Measurements from ENCODE around the gene GLDN.
A peak's percentile ranks its signal among the peaks of the same experiment; 100 is the strongest.
"Not testable (repeated sequence)": the region's sequence is repeated elsewhere in the genome, so short reads cannot be mapped to it uniquely, and the experiment has no call there.

GLDN gene

DNA sequence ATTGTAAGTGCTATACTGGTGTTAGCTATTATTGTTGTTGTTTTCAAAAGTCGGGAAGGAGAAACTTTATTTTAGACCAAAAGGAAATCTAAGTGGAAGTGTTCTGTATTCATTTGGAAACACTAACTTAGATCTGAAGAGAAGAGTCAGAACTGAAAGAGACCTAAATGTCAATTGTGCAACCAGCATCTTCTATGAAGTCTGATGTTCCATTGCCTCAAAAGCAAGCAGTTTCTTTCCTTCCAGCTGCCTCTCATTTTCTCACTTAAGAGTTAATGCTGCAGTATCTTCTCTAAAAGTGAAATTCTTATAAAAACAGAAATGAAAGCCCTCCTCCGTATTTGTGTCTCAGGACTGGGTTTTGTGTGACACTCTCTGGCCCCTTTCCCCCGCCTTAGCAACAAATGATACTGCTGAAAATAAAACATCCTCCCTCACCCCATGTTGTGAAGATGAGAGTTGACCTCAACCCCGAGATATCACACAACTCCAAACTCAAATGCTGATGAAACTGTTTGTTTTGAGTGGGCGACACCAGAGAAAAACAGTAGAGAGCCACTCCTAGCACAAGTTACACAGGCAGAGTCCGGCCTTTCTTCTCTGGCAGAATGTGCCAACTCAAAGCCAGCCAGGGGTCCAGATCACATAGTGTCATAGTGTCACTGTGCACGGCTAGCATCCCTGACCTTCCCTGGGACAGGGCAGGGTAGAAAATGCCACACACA is 48.9 kb downstream of the GLDN start:
- DNase-seq, result peak; percentile 48

GRCh38 chr15:51390966-51391422 is 49.5 kb downstream of the GLDN start:
- no peak for DNase-seq

- no peak for DNase-seq
Observed at GRCh38 chr15:51396921-51397320, 55.5 kb downstream of the GLDN start.

- DNase-seq, result no peak
Observed at GRCh38 chr15:51398626-51399025, 57.2 kb downstream of the GLDN start.

- peak; percentile 34 for DNase-seq
Observed at GRCh38 chr15:51401051-51401780, 59.8 kb downstream of the GLDN start.

DNA sequence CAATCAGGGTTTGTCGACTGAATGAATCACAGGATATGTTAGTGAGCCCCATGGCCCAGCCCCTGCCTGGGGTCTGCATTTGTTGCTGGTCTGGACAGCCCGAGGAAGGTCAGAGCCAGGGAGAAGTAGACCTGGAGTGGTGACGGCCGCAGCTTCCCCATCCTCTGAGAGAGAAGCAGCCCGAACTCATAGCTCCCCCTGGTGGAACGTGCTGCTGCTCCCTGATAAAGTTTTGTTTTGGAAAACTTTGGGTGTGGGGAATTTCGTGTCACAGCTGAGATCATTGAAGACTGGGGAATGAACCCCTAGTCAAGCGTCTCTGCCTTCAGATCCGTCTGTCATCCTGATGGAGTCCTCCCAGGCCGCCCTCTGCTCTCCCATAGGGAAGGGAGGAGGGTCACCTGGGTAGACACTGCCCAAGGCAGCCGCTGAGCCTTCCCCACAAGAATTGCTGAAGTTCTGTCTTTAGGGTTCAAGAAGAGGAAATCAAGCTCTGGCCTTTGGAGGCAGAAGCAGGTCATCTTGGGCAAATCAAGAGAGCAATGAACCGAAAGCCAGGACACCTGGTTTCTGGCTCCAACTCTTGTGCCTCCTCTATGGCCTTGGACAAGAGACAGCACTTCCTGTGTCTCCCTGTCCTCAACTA is 60.5 kb downstream of the GLDN start:
- DNase-seq, result peak; percentile 78

- DNase-seq, result peak; percentile 44
Observed at GRCh38 chr15:51403072-51403878, 61.8 kb downstream of the GLDN start.

DNA sequence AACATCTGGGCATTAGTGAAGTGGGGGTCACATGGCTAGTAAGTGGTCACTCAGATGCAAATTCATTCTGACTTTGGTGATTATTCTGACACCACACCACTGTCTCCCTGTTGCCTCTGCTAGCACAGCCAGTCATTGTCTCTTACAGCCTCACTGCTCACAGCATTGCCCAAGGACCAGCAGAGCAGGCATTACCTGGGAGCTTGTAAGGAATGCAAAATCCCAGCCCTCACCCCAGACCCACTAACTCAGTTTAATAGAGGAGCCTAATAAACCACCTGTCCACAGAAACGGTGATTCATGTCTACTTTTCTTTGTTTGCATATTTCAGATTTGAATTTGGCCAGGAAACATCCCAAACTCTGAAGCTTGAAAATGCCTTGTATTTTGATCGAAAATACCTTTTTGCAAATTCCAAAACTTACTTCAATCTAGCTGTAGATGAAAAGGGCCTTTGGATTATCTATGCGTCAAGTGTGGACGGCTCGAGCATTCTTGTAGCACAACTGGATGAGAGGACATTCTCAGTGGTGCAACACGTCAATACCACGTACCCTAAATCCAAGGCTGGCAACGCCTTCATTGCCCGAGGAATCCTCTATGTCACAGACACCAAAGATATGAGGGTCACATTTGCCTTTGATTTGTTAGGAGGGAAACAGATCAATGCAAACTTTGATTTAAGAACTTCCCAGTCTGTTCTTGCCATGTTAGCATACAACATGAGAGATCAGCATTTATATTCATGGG is 62.7 kb downstream of the GLDN start:
- no peak for DNase-seq

- DNase-seq, result no peak
Observed at GRCh38 chr15:51405693-51406523, 64.5 kb downstream of the GLDN start.

DNA sequence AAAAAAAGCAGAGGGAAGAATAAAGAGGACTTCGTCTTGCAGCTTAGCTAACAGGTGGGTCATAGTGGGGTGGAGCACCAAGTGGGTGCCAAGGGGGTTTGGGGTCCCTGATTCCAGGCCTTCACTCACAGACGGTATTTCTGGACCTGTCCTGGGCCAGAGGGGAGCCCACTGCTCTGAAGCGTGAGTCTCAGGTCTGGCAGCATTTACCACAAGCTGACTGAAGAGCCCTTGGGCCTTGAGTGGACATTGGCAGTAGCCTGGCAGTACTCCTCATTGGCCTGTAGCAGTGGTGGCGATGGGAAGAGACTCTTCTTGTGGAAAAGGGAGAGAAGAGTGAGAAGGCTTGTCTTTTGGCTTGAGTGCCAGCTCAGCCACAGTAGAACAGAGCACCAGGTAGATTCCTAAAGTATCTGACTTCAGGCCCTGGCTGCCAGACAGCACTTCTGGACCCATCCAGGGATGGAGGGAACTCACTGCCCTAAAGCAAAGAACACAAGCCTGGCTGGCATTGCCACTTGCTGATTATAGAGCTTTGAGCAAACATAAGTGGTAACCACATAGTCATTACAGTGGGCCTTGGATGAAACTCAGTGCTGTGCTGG is 72.9 kb downstream of the GLDN start:
- DNase-seq, result no peak

DNA sequence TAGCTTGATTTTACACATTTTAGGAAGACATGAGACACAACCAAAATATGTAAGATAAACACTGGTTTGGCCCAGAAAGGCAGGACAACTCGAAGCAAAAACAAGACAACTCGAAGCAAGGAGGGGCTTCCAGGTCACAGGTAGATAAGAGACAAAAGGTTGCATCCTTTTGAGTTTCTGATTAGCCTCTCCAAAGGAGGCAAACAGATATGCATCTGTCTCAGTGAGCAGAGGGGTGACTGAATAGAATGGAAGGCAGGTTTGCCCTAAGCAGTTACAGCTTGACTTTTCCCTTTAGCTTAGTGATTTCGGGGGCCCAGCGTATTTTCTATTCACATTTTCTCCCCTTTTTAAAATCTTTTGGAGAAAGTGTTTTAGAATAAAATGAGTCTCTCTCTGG is 74.7 kb downstream of the GLDN start:
- no peak for DNase-seq

DNA sequence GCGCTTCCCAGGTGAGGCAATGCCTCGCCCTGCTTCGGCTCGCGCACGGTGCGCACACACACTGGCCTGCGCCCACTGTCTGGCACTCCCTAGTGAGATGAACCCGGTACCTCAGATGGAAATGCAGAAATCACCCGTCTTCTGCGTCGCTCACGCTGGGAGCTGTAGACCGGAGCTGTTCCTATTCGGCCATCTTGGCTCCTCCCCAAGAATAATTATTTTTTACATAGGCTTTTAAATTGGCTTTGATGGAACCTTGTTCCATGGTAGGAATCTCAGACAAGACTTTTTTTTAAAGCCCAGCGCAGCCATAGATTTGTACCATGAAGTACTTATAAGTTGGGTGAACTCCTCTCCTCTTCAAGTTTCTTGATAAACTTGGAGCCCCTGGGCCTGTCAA is 81.6 kb downstream of the GLDN start:
- DNase-seq, result not testable (repeated sequence)

GRCh38 chr15:51424780-51425179 is 83.3 kb downstream of the GLDN start:
- DNase-seq, result no peak

- no peak for DNase-seq
Observed at GRCh38 chr15:51425517-51426040, 84.1 kb downstream of the GLDN start.

DNA sequence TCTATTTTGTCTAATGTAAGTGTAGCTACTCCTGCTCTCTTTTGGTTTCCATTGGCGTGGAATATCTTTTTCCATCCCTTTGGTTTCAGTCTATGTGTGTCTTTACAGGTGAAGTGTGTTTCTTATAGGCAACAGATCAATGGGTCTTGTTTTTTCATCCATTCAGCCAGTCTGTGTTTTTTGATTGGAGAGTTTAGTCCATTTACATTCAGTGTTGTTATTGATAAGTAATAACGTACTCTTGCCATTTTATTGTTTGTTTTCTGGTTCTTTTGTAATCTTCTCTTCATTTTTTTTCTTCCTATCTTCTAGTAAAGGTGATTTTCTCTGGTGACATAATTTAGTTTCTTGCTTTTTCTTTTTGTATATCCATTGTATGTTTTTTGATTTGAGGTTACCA is 97.1 kb downstream of the GLDN start:
- no peak for DNase-seq

DNA sequence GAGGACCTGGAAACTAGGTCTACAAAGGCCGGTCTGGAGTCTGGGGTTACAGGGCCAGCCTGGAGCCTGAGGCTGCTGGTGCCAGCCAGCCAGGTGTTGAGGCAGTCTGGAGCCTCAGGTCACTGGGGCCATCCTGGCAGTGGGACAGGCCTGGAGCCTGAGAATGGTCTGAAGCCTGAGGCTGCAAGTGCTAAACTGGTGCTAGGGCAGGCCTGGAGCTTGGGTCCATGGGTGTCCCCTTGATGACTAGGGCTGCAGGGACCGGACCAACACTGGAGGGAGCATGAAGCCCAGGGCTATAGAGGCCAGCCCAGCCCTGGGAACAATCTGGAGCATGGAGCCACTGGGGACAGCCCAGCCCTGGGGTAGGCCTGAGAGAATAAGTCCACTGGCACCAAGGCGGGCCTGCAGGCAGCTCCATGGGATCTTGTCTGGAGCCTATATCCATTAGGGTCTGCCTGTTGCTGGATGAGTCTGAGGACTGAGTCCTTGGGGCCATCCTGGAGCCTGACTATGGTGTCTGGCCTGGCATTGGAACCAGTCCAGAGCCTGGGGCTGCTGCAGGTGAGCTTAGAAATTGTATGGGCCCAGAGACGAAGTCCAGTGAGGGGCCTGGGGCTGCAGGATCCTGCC is 101.9 kb downstream of the GLDN start:
- DNase-seq, result no peak

DNA sequence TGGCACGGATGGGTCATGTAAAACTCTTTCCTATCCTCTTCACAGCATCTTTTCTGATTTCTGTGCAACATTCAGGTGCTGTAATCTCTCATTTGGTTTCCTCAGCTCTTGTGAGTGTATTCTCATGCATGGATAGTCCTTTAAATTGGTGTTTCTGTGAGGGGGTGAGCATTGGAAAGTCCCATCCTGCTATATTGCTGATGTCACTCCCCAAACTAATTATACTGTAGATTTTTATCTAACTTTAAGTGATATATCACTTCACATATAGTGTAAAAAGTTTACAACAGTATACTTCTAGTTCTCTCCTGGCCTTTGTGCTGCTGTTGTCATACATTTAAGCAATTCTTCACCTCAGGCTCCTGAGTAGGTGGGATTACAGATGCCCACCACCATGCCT is 102.7 kb downstream of the GLDN start:
- no peak for DNase-seq

DNA sequence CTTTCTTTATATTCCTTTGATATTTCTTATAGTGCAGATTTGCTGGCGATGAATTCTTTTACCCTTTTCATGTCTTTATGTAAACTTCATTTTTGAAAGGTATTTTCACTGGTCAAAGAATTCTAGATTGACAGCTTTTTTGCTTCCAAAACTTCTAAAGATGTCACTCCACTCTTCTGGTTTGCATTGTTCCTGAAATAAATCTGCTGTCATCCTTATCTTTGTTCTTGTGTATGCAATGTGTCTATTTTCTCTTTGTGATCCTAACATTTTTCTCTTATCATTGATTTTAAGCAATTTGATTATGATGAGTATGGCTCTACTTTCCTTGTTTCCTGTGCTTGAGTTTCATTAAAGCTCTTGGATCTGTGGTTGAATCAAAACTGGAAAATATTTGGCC is 103.4 kb downstream of the GLDN start:
- DNase-seq, result no peak

DNA sequence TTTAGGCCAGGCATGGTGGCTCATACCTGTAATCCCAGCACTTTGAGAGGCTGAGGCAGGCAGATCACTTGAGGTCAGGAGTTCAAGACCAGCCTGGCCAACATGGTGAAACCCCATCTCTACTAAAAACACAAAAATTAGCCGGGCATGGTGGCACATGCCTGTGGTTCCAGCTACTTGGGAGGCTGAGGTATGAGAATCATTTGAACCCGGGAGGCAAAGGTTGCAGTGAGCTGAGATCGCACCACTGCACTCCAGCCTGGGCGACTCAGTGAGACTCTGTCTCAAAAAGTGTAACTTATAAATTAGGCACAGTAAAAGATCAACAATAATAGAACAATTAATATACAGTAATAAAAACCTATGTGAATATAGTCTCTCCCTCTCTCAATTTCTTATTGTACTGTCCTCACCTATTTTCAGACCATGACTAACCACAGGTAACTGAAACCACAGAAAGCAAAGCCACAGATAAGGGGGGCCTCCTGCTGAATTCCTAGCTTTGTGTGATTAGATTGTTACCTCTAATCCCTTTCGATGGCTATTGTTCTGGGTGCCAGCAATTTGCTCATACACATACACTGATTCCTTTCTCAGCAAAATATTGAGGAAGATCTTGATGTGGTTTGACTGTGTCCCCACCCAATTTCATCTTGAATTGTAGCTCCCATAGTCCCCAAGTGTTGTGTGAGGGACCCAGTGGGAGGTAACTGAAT is 104.7 kb downstream of the GLDN start:
- not testable (repeated sequence) for DNase-seq

All from suppressor macrophage treated with lipopolysaccharide for 4 hours (primary cell).